Testis (tissue), 3 donors: ENCODE results near the gene ASB7. TPM values are rescaled to one million over a fixed set of nuclear protein-coding genes. Genes with fewer than 3 reads are reported as not detected.
A peak's percentile ranks its signal among the peaks of the same experiment; 100 is the strongest.

Experiments used
- DNase-seq: peaks from one replicate; pipeline ENCODE4 v3.0.0-alpha.2; 2019
- H3K27ac ChIP-seq, 2 donors: fragments of 200-600 bp; sonication (generic); one replicate each; pipeline ENCODE4 v1.5.1; 2019
- H3K27me3 ChIP-seq: fragments of 200-600 bp; sonication (generic); one replicate; pipeline ENCODE4 v1.5.1; 2019
- H3K36me3 ChIP-seq: fragments of 200-600 bp; sonication (generic); one replicate; pipeline ENCODE4 v1.5.1; 2017; ENCODE audit warnings: low read depth; ENCODE audit errors: missing control alignments
- H3K4me1 ChIP-seq: fragments of 200-600 bp; sonication (generic); one replicate; pipeline ENCODE4 v1.5.1; 2019
- H3K4me3 ChIP-seq, 2 donors: fragments of 200-600 bp; sonication (generic); one replicate each; pipeline ENCODE4 v1.5.1; 2017 to 2019
- H3K9me3 ChIP-seq: fragments of 200-600 bp; sonication (generic); one replicate; pipeline ENCODE4 v1.5.1; 2017
- CTCF ChIP-seq, 3 experiments: fragments of 450-650 bp in 2 of 3; fragments of 200-600 bp in 1 of 3; sonication (generic) in 1 of 3; IDR thresholded peaks; one replicate each; pipeline ENCODE4 v1.5.1; 2016 to 2019; ENCODE audit warnings: antibody characterized with exemption in 3 of 3, mild to moderate bottlenecking in 2 of 3, moderate library complexity in 1 of 3
- POLR2A ChIP-seq: fragments of 450-650 bp; IDR thresholded peaks from one replicate; pipeline ENCODE4 v1.6.1; 2017; ENCODE audit warnings: antibody characterized with exemption, mild to moderate bottlenecking, moderate library complexity
- WGBS, 2 donors: methylation state at CpG; one replicate each; pipeline ENCODE4 v1.1.5; 2018; 5-methylcytosine and 5-hydroxymethylcytosine counted together
- intact Hi-C: fragments of 100-400 bp; cut with DNase I; formaldehyde crosslinking; loops from one replicate; pipeline ENCODE4 v1.15.1; 2023; ENCODE audit warnings: low total_unique reads
- polyA plus RNA-seq: library from polyadenylated mRNA; stranded (reverse); fragments of 350-450 nt; fragmentation: Illumina TruSeq; extraction: RNeasy Lipid Tissue Mini Kit (QIAGEN cat#74804); gene quantifications from one replicate; pipeline ENCODE4 v1.2.3, GENCODE V29; 2014; ENCODE audit warnings: low read depth, low replicate concordance; ENCODE audit not compliant: insufficient read depth
- total RNA-seq, 2 donors: library from RNA; depleted of rRNA; stranded (reverse); fragments of >200 nt; gene quantifications; one replicate each; pipeline ENCODE4 v1.2.3, GENCODE V29; 2016

Gene ASB7
- total and polyA plus RNA-seq, 3 donors from 2014 or later, result 13.4 to 23.9 (median 23.6) TPM

- no peaks in the 10 kb centered on the region for H3K27me3 ChIP-seq
- WGBS, 2 donors, result 65 to 66% methylated on average over 4 of the region's 4 CpGs
- TF ChIP-seq CTCF (IDR thresholded peaks at IDR 0.05) (no peak), POLR2A (no peak)
- no peak overlapping the region for H3K27ac ChIP-seq
- intact Hi-C loops, result loop anchor here (10.0 kb wide), 1 partner anchor 226 kb away; the partner anchor contains the start of gene ADAMTS17
- no peaks in the 10 kb centered on the region for H3K4me1 ChIP-seq
- H3K9me3 ChIP-seq, result no peaks in the 10 kb centered on the region
- no peaks in the 10 kb centered on the region for H3K36me3 ChIP-seq
- H3K4me3 ChIP-seq, result no peak overlapping the region
- peak; percentile 42 for DNase-seq
These were observed 31.6 kb upstream of the ASB7 start for GRCh38 chr15:100570735-100571313.

- no peak overlapping the region for H3K27ac ChIP-seq
- DNase-seq, result no peak
- WGBS, 2 donors, result 83 to 89% methylated on average over 6 of the region's 6 CpGs
- no peaks in the 10 kb centered on the region for H3K9me3 ChIP-seq
- TF ChIP-seq POLR2A (no peak), CTCF (IDR thresholded peaks at IDR 0.05) (no peak)
- no peaks in the 10 kb centered on the region for H3K4me1 ChIP-seq
- H3K27me3 ChIP-seq, result no peaks in the 10 kb centered on the region
- H3K36me3 ChIP-seq, result no peaks in the 10 kb centered on the region
- intact Hi-C loops, result loop anchor here (10.0 kb wide), 1 partner anchor 227 kb away; the partner anchor contains the start of gene ADAMTS17
- no peak overlapping the region for H3K4me3 ChIP-seq
These were observed 30.7 kb upstream of the ASB7 start for GRCh38 chr15:100571592-100572167.

- no peaks in the 10 kb centered on the region for H3K36me3 ChIP-seq
- DNase-seq, result no peak
- TF ChIP-seq POLR2A (no peak), CTCF (IDR thresholded peaks at IDR 0.05) (peak; percentile 15 to 60 (median 26))
These were observed 29.9 kb upstream of the ASB7 start for GRCh38 chr15:100572362-100572983.

DNA sequence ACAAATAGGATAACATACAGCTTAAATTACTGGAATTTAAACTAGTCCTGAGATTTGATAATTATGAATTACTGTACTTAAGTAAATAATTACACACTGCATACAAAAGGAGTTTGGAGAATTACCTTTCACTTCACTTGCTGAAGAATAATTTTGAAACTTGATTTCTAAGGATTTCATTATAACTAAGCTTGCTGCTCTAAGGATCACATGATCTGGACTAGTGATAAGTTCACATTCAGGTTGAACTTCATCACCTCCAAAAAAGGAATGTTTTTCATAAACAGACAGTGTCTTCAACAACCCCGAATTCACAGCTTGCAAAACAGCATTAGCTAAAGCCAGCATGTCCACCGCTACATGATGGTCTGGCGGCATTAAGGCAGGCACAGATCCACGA, 28.9 kb upstream of the ASB7 start:
- intact Hi-C loops, result loop anchor here (10.0 kb wide), 1 partner anchor 229 kb away; the partner anchor contains the start of gene ADAMTS17
- WGBS, 2 donors, result 94 to 96% methylated on average over 4 of the region's 4 CpGs
- TF ChIP-seq POLR2A, result no peak
- Histone ChIP-seq H3K36me3 (no peaks in the 10 kb centered on the region), H3K4me3 (no peak overlapping the region), H3K27ac (no peak overlapping the region), H3K9me3 (no peaks in the 10 kb centered on the region), H3K4me1 (no peaks in the 10 kb centered on the region), H3K27me3 (no peaks in the 10 kb centered on the region)
- DNase-seq, result no peak

More at GRCh38 chr15:100572362-100572983, 29.9 kb upstream of the ASB7 start:
- Histone ChIP-seq H3K27me3 (no peaks in the 10 kb centered on the region), H3K9me3 (no peaks in the 10 kb centered on the region), H3K4me1 (no peaks in the 10 kb centered on the region), H3K4me3 (no peak overlapping the region), H3K27ac (no peak overlapping the region)
- WGBS, 2 donors, result 71 to 72% methylated on average over 4 of the region's 4 CpGs
- intact Hi-C loops, result loop anchor here (10.0 kb wide), 1 partner anchor 228 kb away; the partner anchor contains the start of gene ADAMTS17

DNA sequence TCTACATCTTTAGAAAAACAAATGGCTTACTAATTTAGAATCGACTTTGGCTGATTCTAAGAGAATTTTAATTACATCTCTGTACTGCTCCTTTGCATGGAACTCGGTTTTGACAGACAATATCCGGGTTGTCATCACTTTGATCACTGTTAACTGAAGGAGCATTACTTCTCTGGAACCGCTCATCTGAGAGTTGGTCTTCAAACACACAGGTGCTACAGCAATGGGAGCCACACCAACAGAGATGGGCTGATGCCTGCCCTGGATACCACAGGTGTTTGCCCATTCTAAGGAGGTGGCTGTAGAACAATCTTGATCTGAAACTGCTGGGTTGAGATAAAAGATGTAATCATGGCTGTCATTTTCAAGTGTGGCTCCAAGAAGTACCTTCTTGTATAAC, 22.0 kb upstream of the ASB7 start:
- H3K36me3 ChIP-seq, result no peaks in the 10 kb centered on the region
- H3K4me1 ChIP-seq, result no peaks in the 10 kb centered on the region
- no peak overlapping the region for H3K27ac ChIP-seq
- no peak overlapping the region for H3K4me3 ChIP-seq
- H3K27me3 ChIP-seq, result no peaks in the 10 kb centered on the region
- TF ChIP-seq CTCF (IDR thresholded peaks at IDR 0.05), result no peak
- TF ChIP-seq POLR2A, result no peak
- intact Hi-C loops, result no loop called here
- no peaks in the 10 kb centered on the region for H3K9me3 ChIP-seq
- DNase-seq, result no peak
- 67 to 70% methylated on average over 4 of the region's 4 CpGs for WGBS, 2 donors
